NCI-H748 (cell line): ENCODE results near the gene GAS5.

Source experiments
- DNase-seq: peaks from one replicate; lab custom pipeline; 2025; ENCODE audit not compliant: unreplicated experiment; lab: John Stamatoyannopoulos, UW

GAS5 gene

DNA sequence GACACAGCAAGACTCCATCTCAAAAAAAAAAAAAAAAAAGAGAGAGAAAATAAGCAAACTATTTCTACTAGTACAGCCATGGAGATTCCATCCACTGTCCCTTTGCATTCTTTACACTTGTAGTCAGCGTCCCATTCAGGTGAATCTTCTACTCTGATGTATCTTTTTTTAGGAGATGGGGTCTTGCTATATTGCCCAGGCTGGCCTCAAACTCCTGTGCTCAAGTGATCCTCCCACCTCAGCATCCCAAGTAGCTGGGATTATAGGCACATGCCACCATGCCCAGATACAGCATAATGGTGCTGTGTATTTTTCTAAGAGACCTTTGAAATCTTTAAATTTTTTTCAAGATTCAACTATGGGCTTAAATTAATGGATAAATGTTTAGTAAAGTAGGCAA, 35.0 kb downstream of the GAS5 start:
- no peak for DNase-seq

DNA sequence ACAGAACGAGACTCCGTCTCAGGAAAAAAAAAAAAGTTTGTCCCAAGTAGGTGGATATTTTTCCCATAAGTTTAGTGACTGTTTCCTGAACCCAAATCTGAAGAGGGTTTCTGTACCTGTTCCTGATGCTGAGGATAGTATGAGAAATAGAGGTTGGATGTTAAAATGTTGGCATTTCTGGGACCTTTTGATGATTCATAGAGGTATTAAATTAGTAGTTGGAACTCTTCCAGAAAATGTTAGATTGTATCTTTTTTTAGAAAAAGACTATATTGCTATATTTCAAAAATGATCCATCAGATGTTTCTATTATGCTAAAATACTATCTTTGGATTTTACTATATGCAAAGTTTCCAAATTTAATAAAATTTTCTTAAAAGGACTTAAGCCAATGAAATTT, 40.2 kb downstream of the GAS5 start:
- no peak for DNase-seq

DNA sequence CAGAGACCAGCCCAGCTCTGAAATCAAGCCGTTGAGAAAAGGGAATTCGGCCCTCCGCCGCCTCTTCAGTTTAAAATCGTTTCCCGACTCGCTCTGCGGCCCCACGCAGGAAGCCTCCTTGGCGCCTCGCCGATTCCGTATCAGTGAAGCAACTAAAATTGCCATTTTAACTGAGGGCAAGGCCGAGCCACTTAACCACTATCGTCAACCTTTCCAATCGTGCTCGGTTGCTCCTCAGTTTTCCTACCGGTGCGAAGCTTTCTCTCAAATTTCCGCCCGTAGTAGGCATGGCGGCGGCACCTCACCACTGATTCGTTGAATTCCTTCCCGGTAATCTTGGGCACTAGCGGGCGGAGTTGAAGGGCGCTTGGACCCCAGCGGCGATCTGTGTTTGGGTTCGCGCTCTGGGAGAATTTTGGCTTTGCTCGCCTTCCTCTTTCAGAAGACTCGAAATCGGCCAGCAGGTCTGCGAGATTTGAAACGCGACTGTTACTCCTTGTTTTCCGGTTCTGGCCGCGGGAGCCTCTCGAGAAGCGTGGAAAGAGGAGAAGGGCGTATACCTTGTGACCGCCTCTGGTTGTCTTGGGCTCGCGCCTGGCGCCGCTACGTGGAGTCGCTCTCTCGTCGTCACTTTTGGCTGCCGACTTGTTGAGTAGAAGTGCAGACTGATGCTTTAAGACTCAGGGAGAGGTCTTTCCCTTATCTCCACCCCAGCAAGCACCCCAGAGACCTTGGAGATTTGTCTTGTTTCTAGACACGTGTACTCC, 43.3 kb downstream of the GAS5 start, which contains the start of the genes CENPL and DARS2:
Gene CENPL, minus strand, starts transcription at position 569 of the 767 bp plus-strand sequence. CDS start 13,584 bp downstream, outside the sequence.
Gene DARS2, plus strand, starts transcription at position 359 of the 767 bp plus-strand sequence. CDS start 557 bp downstream, outside the sequence.
- DNase-seq: peak; percentile 97

DNA sequence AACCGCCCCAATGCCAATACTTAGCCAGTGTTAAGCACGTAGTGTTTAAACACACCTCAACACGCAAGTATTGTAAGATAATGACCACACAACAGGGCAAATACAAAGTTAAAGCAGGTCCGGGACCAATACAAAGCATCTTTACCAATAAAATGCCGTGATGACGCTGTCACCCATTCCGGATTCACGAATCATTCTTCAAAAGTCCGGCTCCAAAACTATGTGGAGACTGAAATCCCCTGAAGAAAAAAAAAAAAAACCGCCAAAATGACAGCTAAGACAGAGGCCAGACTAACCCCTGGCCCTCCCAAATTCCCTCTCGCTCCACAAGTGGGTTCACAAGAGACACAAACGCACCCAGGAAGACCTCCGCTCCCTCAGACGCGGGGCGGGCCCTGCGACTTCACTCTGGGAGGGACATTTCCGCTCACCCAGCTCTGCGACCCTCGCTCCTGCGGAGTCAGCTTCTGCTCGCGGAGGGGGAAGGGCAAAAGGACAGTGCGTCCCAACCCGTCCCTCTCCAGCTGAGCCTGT, 43.9 kb downstream of the GAS5 start:
- no peak for DNase-seq

DNA sequence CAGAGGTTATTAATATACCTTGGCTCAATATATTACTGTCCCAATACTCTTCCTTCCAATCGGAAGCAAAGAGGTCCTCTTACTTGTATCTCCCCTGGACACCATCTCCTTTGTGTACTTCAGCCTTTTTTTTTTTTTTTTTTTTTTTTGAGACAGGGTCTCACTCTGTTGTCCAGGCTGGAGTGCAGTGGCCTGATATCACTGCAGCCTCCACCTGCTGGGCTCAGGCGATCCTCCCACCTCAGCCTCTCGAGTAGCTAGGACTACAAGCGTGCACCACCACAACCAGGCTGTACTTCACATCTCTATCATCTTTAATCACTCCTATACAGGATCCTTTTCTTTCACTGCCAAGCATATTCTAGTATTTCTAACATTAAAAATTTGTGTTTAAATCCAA, 46.1 kb downstream of the GAS5 start:
- no peak for DNase-seq

DNA sequence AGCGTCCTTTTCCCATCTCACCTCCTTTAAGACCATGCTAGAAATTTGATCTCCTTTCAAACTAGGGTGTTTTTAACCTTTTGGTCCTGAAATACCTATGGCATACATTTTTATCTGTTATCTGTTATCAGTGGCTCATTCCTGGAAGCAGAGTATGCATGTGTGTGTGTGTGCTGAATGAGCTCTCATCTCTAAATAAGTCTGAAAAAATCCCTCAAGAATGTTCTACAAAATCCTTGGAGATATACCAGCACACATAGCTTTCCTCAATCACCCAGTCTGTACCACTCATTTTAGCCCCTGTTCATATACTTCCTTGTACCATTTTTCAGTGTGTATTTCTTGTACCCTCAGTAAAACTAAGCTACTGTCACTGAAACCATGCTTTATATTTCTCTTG, 49.3 kb downstream of the GAS5 start:
- DNase-seq: no peak
